GM21447 (cell line): Measurements from ENCODE around the gene SV2B.

Experiments used
- ATAC-seq: cut with Tn5 transposase; IDR thresholded peaks from one replicate; pipeline ENCODE4 v1.9.1; 2021; ENCODE audit not compliant: unreplicated experiment

SV2B gene

DNA sequence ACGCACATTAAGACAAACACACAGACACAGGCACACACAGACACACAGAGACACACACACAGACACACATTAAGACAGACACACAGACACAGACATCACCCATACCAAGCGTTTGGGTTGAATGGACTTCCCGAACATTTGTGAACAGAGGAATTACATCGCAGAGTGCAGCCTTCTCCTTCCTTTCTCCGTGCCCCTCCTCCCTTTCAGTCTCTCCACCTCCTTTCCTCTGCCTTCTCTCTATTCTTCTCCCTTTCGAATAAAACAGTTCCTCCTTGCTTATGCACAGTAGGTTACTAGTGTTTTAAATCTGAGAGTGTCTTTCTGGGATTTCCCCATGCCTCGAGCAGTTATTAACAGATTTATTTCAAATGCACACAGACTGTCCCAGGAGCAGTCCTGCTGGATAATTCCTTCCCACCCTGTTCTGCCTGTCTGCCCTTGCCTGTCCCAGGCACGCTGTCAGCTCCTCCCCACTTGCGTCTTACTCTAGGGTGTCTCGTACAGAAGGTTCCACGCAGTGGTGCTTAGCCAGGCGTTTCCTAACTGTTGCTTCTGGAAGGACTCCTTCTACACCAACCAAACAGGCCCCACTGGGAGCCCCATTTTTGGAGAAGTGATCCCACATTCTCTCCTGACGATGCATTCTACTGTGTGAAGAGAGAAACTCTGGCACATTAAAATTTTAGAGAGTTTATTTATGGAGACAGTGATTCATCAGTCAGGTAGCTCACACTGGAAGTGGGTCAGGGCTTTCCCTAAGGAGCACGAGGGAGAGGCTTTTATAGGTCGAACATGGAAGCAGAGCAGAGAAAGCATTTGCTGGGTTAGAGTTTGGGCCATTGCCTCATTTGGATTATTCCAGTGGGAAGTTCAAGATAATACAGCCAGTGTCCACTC lies 163.8 kb downstream of the SV2B start:
- ATAC-seq, result no peak

DNA sequence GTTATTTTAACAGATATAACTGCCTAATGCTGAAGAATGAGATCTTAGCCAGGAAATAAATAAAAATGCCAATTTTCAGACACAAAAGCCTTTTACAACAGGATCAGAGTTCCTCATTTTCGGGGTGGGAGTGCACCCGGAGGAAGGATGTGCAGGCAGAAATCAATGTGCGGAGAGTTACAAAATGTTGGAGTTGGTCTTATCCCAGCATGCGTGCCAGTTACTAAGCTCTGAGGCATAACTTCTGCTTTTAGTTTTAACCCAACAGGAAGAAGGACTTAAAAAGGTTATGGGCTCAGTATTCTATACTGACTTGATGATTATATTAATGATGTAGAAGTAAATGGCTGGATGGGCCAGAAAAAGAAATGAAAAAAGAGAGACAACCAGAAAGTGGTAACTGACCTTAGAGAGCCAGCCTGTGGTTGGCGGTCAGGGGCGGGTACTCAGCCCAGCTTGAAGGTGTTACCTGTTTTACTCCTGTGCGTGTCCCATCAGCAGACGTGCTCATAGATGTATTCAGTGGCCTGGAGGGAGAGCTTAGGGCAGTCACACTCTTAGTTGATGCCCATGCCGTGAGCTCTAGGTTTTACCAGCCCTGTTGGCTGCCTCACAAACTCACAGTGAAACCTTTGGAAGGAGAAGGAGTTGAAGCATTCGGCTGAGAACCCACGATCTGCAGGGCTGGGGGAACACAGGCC lies 164.7 kb downstream of the SV2B start:
- no peak for ATAC-seq

DNA sequence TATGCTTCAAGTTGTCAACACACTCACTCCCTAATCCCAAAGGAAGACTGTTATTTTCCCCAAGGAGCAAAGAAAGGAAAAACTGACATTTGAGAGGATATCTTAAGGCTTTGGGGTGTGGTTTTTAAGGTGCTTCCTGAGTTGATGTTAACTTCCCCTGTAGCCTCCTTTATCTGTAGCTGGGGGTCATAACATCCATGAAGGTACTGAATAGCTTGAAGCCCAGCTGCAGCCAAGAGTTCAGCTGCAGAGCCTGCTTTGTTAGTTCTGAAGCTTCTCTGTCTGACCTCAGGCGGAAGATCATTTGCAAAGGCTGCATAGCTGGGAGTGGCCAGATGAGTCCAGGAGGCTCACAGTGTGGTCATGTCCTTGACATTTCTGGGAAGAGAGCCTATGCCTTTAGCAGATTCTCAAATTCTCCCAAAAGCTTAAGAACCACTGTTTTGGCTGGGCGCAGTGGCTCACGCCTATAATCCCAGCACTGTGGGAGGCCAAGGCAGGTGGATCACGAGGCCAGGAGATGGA lies 165.4 kb downstream of the SV2B start:
- no peak for ATAC-seq

DNA sequence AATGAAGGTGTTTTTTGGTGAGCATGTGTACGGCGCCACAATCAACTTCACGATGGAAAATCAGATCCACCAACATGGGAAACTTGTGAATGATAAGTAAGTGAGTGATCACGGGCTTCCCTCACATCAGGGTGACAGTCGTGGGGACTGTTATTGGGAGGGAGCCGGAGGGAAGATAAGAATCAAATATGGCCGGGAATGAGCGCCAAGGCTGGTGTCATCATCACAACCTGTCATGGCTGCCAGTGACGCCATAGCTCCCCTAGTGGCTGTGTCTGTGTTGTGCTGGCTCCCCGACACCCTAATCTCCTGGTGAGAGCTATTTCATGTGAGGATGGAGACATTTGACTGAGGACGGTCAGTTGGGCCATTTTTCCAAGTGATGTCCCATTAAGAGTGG lies 168.5 kb downstream of the SV2B start:
- ATAC-seq, result no peak

DNA sequence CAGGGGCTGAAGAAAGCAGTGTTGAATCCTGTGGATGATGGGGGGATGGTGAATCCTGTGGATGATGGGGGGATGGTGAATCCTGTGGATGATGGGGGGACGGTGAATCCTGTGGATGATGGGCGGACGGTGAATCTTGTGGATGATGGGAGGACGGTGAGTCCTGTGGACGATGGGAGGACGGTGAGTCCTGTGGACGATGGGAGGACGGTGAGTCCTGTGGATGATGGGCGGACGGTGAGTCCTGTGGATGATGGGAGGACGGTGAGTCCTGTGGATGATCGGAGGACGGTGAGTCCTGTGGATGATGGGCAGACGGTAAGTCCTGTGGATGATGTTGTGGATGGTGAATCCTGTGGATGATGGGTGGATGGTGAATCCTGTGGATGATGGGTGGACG lies 170.7 kb downstream of the SV2B start:
- no peak for ATAC-seq

DNA sequence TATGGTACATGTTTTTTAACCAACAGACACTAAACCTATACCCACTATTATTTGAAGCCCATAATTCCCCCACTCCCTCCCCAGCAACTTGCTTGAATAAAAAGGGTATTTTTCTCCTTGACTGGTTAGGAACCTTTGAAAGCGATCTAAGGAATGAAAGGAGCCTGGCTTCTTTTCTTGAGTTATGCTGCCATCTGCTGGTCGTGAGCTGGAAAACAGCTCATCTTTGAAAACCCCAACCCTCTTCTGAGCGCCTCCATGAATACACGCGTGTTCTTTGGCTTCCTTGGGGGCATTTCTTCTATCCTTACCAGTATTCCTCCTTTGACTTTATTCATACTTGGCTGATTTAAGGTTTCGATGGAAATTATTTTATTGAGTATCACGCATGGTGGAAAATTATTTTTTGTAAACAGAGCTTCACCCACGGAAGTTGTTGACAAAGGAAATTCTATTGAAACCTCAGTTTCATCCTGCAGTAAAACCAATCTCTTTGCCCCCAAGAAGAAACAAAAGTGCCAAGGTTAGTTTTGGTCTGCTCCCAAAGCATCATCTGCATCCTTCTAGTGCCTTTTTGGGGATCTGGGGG lies 171.6 kb downstream of the SV2B start:
- no peak for ATAC-seq

DNA sequence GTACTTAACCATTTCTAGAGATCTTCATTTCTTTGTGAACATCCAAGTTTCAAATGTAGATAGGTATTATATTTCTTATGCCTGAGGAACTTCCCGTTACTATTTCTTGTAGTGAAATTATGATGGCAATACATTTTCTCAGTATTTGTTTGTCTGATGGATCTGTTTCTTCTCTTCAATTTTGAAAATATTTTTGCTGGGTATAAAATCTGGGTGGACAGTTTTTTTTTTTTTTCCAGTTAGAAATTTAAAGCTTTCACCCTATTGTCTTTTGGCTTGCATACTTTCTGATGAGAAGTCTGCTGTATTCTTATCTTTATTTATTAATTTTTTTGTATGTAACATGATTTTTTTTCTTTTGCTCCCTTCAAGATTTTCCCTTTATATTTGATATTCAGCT lies 175.8 kb downstream of the SV2B start:
- ATAC-seq, result no peak

DNA sequence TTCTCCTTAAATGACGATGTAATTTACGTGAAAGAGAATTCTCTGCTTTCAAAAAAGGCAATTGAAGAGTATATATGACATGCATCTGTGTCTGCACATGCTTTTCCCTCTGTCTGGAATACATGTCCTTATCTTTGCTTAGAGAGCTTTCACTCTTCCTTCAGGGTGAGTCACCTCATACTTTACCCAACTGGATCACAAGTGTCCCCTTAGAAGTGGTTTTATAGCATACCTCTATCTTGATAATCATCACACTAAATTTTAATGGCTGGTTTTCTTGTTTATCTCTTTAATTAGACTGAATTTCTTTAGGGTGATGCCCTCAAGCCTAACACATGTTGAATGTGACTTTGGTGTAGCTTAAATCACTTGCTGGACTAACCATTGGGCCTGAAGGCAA lies 178.9 kb downstream of the SV2B start:
- ATAC-seq, result no peak

DNA sequence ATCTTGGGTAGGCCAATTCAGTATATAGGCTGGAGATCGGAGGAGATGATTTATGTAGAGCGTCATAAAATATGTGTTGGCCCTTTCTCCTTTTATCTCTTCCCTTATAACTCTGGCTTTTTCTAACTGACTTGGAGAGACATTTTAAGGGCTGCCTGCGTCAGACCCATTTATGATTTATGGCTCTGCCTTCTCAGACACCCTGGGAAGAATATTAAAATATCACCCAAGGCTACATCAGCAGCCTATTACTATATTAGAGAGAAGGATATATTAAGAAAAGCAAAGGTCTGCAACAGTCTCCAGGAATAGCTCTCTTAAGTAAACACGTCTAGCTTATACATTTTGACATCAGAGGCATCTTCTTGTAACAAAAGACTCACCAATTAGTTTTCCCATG lies 179.4 kb downstream of the SV2B start:
- ATAC-seq, result no peak

DNA sequence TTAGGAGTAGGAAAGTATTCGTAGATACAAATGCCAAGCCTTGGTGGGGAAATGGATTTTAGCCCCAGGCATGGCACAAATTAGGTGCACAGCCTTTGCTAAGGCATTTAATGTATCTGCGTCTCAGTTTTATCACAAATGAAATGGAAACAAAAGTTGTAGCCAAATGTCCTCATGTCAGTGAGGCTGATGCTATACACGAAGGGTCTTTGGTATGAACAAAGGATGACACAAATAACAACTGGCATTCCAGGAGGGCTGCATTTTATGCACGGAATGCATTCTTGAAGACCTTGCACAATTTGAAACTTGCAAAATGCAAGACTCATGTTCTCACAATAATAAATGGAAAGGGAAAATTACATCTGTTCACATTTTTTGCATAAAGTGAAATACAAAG lies 181.9 kb downstream of the SV2B start:
- ATAC-seq, result no peak

DNA sequence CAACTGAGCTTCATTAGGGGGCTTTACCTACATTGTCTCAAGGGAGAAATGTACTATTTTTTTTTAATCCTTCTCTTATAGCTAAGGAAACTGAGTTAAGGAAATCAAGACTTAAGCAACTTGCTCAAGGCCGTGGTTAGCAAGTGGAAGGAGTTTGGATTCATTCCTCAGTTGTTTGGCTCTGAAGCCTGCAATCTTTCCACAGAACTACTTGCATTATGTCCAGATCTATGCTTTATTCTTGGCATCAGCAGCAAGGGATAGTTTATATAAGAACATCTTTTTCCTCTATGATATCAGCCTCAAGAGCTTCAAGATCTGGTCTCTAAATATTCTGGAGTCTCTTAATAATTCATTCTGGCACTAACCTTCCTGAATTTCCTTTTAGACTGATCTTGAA lies 182.4 kb downstream of the SV2B start:
- ATAC-seq, result no peak

DNA sequence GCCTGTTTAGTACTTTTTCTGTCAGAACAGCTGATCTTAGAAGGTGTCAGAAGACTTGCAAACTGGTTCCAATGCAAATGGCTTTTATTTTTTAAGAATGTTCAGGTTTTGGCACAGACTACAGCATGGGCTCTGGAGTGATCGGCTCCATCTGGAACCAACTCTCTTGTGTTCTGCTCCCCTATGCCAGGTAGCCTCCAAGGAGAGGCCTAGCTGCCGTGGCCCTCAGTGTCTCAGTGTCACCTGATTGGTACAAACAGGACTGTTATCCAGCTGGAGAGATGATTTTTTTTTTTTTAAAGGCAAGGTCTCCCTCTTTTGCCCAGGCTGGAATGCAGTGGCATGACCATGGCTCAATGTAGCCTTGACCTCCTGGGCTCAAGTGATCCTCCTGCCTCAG lies 183.1 kb downstream of the SV2B start:
- ATAC-seq, result no peak

DNA sequence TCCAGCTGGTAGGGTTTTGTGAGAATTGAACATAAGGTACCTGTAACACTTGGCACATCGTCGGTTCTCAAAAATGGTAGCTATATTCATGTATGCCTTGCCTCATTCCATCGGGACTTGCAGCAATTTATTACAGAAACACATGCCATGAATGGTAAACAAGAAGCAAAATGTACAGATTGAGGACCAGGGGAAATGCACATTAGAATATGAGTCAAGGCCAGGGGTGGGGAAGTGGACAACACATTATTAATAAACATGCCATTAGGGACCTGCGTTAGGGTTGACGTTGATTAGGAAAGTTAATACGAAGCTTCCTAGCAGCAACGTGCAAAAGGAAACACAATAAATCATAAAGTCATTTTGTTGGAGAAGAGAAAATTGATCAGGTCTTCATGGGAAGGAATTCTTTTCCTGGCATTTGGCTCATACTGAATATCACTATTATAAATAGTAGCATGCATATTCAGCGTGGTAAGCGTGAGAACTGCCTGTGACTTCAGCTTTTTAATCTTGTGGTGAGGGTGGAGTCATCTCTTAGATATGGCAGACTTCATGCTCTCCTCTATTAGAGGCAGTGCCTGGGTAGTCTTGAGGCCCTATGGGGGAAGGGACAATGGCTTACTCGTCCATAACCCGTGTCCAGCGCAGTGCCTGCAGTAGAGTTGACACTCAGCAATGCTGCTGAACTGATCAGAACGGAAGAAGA lies 184.9 kb downstream of the SV2B start:
- ATAC-seq, result no peak

DNA sequence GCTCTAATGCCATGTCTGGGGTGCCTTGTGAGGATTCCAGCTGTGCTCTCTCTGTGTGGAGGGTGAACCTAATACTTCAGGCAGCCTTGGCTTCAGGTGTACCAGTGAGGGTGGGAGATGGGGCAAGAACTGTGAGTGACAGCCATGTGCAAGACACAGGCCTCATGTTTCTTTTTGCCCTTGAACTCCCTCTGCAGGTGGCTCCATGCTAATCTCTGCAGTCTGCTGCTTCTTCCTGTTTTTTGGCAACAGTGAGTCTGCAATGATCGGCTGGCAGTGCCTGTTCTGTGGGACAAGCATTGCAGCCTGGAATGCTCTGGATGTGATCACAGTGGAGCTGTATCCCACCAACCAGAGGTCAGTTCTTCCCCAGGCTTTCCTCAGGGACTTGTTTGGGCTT lies 189.3 kb downstream of the SV2B start:
- ATAC-seq, result no peak

DNA sequence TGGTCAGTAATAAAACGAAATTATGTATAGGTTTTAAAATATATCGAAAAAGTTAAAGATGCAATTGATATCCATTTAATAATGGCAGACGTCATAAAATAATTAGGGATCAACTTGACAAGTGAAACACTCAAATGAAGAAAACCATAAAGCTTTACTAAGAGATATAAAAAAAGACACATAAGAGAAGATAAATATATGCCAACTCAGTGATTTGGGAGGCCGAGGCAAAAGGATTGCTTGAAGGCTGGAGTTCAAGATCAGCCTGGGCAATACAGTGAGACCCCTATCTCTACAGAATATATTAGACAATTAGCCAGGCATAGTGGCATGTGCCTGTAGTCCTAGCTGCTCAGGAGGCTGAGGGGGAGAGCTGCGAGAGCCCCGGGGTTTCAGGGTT lies 190.5 kb downstream of the SV2B start:
- ATAC-seq, result no peak

DNA sequence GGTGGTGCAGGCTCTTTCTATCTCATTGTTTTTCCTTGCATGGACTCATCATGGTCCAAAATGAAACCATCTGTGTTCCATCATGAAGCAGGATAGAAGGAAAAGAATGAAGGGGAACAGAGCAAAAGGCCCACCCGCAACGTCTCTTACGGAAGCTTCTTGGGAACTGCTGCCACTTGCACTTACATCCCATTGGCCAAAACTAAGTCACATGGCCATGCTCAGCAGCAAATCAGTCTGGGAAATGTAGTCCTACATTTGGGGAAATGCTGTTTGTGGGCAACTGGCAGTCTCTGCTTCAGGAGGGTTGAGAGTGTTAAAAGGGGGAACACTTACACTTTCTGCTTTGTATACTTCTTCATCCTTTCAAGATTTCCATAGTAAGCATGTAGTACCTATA lies 191.6 kb downstream of the SV2B start:
- peak; percentile 65 for ATAC-seq

DNA sequence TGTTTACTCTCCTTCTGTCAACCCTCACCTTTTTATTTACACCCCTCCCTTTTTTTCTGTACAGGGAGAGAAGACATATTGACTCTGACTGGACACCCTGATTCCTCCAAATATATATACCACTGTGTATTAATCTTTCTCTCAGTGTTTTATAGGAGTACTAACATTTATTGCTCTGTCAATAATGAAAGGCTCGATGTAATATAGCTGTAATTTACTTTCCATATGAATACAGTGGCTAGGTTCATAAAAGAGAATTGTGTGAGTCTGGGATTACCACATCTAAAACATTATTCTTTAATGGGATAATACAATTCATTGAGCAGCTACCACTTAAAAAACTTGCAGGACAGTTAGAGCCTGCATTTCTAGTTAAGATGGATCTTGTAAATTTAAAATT lies 194.3 kb downstream of the SV2B start:
- no peak for ATAC-seq

DNA sequence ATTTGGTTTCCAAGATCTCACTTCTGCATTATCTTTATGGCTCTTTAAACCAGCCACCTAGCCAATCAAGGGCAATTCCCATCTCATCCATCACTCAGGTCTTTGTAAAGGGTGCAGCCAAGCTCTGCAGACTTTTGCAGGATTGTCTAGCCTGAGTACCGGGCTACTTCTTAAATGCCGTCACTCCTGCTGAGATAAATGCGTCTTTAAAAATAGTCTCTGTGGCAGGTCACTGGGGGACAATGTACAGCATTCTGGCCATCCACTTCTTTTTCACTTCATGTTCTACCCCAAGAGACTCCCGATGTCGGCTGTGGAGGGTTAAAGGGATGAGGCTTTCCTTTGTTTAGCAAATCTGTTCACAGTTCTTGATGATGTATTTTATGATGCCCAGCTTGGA lies 194.7 kb downstream of the SV2B start:
- no peak for ATAC-seq

DNA sequence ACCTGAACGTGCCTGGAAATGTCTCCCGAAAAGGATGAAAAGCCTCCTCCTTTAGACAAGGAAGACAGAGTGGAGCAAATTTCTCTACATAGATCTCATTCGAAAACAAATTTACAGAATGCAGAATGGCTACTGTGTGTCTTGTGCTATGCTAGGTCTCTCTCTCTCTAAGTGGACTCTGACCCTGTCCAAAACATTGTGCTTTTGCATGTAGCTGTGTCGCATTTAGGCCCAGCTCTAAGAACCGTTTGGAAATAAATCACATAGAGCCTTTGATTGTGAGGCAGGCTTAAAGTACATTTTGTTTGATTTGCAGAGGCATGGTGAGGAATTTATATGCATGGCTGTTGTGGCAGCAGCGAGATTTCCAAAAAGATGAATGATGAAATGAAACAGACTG lies 198.0 kb downstream of the SV2B start:
- no peak for ATAC-seq

DNA sequence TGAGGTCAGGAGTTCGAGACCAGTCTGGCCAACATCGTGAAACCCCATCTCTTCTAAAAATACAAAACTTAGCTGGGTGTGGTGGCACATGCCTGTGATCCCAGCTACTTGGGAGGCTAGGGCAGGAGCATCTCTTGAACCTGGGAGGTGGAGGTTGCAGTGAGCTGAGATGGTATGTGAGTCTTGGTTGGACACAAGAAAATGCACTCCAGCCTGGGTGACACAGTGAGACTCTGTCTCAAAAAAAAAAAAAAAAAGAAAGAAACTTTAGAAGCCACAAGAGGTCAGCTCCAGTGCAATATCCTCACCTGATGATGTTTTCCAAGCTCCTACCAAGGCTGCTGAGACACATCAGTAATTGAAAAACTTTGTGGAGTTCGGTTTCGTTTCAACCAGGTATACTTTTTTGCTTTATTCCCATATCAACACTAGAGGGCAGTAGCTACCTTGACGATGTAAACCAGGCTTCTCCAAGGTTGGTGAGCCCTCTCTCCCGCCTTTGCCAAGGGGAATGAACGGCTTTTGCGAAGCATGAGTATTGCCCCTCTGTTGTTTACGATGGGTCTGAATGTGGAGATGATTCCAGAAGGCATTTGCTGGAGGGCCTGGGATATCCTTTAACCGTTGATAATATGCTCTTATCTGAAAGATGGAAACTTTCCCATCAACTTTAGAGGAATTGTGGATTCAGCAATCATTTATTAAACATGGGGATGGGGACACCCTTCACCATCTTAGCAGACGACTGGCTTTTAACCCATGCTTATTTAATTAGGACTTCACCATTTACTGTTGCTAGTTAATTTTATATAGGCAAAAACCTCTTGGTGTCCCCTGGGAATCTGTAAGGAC lies 202.8 kb downstream of the SV2B start:
- no peak for ATAC-seq
